ENCODE data around the gene SSX2IP. TPM values are rescaled to one million over a fixed set of nuclear protein-coding genes. Genes with fewer than 3 reads are reported as not detected.
"Not testable (repeated sequence)": the region's sequence is repeated elsewhere in the genome, so short reads cannot be mapped to it uniquely, and the experiment has no call there.

Gene SSX2IP
- total RNA-seq, 6 experiments from 2014 or later, result 5.0 to 16.1 (median 8.3) TPM

DNA sequence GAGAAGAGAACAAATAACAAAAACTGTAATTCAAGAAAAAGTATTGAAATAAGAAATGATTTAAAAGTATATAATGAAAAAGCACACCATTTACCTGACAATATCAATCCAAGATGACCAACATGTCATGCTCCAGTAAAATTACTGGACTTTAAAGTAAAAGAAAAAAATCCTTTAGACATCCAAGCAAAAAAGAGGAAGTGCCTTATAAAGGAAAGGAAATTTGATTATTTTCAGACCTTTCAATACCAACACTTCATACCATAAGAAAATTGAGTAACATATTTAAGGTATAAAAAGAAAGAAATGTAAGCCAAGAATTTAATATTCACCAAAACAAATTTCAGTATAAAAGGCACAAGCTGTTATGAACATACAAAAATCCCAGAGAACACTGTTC lies 46.2 kb upstream of the SSX2IP start:
- no peaks in the 10 kb centered on the region for H3K4me1 ChIP-seq
- H3K36me3 ChIP-seq, result no peaks in the 10 kb centered on the region
- DNase-seq (no peak), ATAC-seq (no peak)
- H3K27ac ChIP-seq, result no peak overlapping the region
- no peak overlapping the region for H3K4me3 ChIP-seq
- intact Hi-C loops (cut with DNase I), result no loop called here
- TF ChIP-seq, protein P1, sequence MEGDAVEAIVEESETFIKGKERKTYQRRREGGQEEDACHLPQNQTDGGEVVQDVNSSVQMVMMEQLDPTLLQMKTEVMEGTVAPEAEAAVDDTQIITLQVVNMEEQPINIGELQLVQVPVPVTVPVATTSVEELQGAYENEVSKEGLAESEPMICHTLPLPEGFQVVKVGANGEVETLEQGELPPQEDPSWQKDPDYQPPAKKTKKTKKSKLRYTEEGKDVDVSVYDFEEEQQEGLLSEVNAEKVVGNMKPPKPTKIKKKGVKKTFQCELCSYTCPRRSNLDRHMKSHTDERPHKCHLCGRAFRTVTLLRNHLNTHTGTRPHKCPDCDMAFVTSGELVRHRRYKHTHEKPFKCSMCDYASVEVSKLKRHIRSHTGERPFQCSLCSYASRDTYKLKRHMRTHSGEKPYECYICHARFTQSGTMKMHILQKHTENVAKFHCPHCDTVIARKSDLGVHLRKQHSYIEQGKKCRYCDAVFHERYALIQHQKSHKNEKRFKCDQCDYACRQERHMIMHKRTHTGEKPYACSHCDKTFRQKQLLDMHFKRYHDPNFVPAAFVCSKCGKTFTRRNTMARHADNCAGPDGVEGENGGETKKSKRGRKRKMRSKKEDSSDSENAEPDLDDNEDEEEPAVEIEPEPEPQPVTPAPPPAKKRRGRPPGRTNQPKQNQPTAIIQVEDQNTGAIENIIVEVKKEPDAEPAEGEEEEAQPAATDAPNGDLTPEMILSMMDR (IDR thresholded peaks at IDR 0.05), result no peak
- no peak for TF ChIP-seq POLR2A (IDR thresholded peaks at IDR 0.05)
- H3K9me3 ChIP-seq, result no peaks in the 10 kb centered on the region
- H3K27me3 ChIP-seq, result no peaks in the 10 kb centered on the region

DNA sequence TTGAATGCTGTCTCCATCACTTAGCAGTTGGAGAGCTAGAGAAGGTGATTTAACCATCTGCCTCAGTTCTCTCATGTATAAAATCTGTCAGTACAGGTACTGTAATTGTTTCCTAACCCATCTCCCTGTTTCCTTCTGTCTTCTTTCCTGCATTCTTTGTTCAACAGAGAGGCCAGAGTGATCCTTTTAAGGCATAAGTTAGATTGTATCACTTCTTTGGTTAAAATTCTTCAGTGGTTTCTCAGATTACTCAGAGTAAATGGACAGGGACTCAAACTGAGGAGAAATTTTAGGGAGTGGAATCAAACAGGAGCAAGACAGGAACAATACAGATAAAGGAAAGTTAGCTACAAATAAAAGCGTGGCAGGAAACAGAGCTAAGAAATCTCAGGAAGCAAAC lies 45.2 kb upstream of the SSX2IP start:
- H3K27me3 ChIP-seq, result no peaks in the 10 kb centered on the region
- ATAC-seq (no peak), DNase-seq (no peak)
- WGBS (ENCODE audit: insufficient coverage, low coverage, low lambda C conversion rate, missing lambda C conversion rate), result 86% methylated on average over 1 of the region's 1 CpG
- H3K36me3 ChIP-seq, result no peaks in the 10 kb centered on the region
- H3K4me3 ChIP-seq, result no peak overlapping the region
- no peak for TF ChIP-seq POLR2A (IDR thresholded peaks at IDR 0.05)
- TF ChIP-seq, protein P1 (IDR thresholded peaks at IDR 0.05), result no peak
- no peak overlapping the region for H3K27ac ChIP-seq
- no peaks in the 10 kb centered on the region for H3K9me3 ChIP-seq
- intact Hi-C loops (cut with DNase I), result no loop called here
- no peaks in the 10 kb centered on the region for H3K4me1 ChIP-seq

DNA sequence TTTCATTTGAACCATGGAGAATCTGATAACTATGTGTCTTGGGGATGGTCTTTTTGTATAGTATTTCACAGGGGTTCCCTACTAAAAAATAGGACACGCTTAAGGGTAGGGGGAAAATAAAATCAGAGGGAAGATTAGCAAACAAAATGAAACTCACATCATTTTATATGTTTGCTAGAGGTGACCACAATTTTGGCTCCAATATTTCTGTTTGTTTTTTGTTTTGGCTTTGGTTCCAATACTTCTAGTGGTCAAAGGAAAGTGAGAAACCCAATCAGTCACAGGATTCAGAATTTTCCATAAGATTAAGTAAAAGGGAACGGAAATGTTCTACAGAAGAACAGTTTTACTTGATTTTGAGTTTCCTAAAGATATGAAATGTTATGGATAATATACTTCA lies 42.3 kb upstream of the SSX2IP start:
- no peak for DNase-seq
- intact Hi-C loops (cut with DNase I), result no loop called here
- Histone ChIP-seq H3K36me3 (no peaks in the 10 kb centered on the region), H3K27me3 (no peaks in the 10 kb centered on the region), H3K4me1 (no peaks in the 10 kb centered on the region), H3K4me3 (no peak overlapping the region), H3K9me3 (no peaks in the 10 kb centered on the region), H3K27ac (no peak overlapping the region)
- 88% methylated on average over 2 of the region's 2 CpGs for WGBS (ENCODE audit: insufficient coverage, low coverage, low lambda C conversion rate, missing lambda C conversion rate)
- ATAC-seq, result no peak
- TF ChIP-seq, protein P1 (IDR thresholded peaks at IDR 0.05), result no peak
- TF ChIP-seq POLR2A (IDR thresholded peaks at IDR 0.05), result no peak

DNA sequence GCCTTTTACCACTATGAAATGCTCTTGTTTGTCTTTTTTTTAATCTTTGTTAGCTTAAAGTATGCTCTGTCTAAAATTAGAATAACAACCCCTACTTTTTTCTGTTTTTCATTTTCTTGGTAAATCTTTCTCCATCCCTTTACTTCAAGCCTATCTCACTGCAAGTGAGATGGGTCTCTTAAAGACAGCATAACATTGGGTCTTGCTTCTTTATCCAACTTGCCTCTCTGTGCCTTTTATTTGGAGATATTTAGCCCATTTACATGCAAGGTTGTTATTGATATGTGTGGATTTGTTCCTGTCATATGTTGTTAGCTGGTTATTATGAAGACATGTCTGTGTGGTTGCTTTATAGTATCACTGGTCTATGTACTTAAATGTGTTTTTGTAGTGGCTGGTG lies 41.3 kb upstream of the SSX2IP start:
- no peak overlapping the region for H3K4me3 ChIP-seq
- H3K4me1 ChIP-seq, result no peaks in the 10 kb centered on the region
- intact Hi-C loops (cut with DNase I), result no loop called here
- H3K36me3 ChIP-seq, result no peaks in the 10 kb centered on the region
- H3K9me3 ChIP-seq, result no peaks in the 10 kb centered on the region
- no peak for ATAC-seq
- no peaks in the 10 kb centered on the region for H3K27me3 ChIP-seq
- no peak for DNase-seq
- no peak overlapping the region for H3K27ac ChIP-seq
- TF ChIP-seq, protein P1 (IDR thresholded peaks at IDR 0.05), result no peak
- TF ChIP-seq POLR2A (IDR thresholded peaks at IDR 0.05), result no peak

DNA sequence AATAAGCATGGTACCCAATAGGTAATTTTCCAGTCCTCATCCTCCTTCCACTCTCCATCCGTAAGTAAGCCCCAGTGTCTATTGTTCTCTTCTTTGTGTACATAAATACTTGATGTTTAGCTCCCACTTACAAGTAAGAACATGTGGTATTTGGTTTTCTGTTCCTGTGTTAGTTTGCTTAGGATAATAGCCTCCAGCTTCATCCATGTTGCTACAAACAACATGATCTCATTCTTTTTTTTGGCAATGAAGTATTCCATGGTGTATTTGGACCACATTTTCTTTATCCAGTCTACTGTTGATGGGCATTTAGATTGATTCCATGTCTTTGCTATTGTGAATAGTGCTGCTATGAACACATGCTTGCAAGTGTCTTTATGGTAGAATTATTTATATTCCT lies 37.5 kb upstream of the SSX2IP start:
- WGBS (ENCODE audit: insufficient coverage, low coverage, low lambda C conversion rate, missing lambda C conversion rate), result 78% methylated on average over 1 of the region's 1 CpG
- ATAC-seq; H3K36me3 ChIP-seq; DNase-seq; intact Hi-C loops (cut with DNase I); H3K9me3 ChIP-seq; H3K27ac ChIP-seq; H3K4me3 ChIP-seq; H3K27me3 ChIP-seq: not testable (repeated sequence)
- H3K4me1 ChIP-seq, result peaks cover 0 to 22% (median 0%) of the 10 kb centered on the region in 4 donors

Data from right lobe of liver (tissue), 6 donors.